ENCODE results near the gene PITPNM3.
"Not testable (repeated sequence)": the region's sequence is repeated elsewhere in the genome, so short reads cannot be mapped to it uniquely, and the experiment has no call there.

- TF ChIP-seq POLR2A, CTCF, POLR2AphosphoS5 (IDR thresholded peaks at IDR 0.05): not testable (repeated sequence)
Measured at GRCh38 chr17:6593371-6593770, 37.0 kb upstream of the PITPNM3 start.
